ENCODE results near the gene RC3H1.

Gene RC3H1

DNA sequence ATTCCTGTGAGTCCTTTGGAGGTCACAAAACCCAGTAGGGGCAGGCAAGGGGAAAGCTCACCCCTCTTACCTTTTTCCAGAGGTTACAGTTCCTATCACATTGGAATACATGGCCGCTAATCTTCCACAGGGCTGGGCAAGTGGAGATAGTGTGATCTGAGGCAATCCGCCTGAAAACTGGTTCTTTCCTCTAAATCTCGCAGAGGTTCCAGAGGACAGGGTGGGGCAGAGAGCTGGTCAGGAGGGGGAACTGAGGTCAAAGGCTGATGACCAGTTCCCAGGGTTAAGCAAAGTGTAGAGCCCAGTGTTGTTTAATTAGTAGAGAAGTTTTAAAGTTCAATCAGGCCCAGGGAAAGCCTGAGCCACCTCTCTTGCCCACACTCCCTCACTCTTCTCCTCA is 105.0 kb downstream of the RC3H1 start, which contains the start of gene SERPINC1:
TSS of gene SERPINC1 (minus strand) at position 179 of the 400 bp plus-strand sequence. CDS start at position 111, 68 bp downstream.
- Histone ChIP-seq H3K4me3 (ENCODE audit: control insufficient read depth in 1 of 7, extremely low read depth in 1 of 7, insufficient read depth in 4 of 7, low read depth in 2 of 7, low read length in 6 of 7) (no peak within 1 kb of the TSS), H3K27ac (ENCODE audit: insufficient read depth in 1 of 2, low read depth in 1 of 2, low read length in 2 of 2, poor library complexity in 1 of 2, severe bottlenecking in 2 of 2) (no peak within 1 kb of the TSS), H3K27me3 (replicated peaks in 2 of 5; ENCODE audit: control insufficient read depth in 4 of 5, insufficient read depth in 5 of 5, low read length in 4 of 5) (no peaks in the 10 kb centered on the region), H3K4me1 (ENCODE audit: control extremely low read depth in 1 of 4, control insufficient read depth in 4 of 4, insufficient read depth in 4 of 4, low read length in 3 of 4) (no peaks in the 10 kb centered on the region), H3K36me3 (ENCODE audit: control insufficient read depth in 4 of 4, insufficient read depth in 4 of 4, low read length in 3 of 4) (no peaks in the 10 kb centered on the region), H3K9me3 (ENCODE audit: control extremely low read depth in 1 of 5, control insufficient read depth in 4 of 5, insufficient read depth in 2 of 5, low read depth in 1 of 5, low read length in 4 of 5) (no peaks in the 10 kb centered on the region)
- POLR2A ChIA-PET = no interaction called here
- DNase-seq = no peak
- CTCF ChIA-PET = no interaction called here
- 100% methylated on average over 3 of the region's 3 CpGs for WGBS (ENCODE audit: insufficient coverage)

DNA sequence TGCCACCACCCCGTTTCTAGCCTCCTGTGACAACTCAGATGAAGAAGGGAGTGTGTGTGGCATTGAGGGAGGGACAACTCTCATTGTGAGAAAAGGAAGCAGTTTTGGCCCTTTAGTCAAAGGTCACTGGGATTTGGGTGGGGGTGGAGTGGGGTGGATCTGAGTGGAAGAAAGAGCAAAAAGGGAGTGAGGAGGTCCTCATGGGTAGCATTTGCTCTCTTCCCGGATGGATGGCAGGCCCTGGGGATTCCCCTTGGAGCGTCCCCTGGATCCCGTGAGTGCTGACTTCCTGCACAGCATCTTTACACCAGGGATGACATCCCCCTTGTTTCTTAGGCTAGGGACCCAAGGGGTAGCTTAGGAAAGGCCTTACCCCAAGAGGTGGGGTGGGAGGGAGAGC is 105.5 kb downstream of the RC3H1 start:
- H3K4me3 ChIP-seq (ENCODE audit: control insufficient read depth in 1 of 7, extremely low read depth in 1 of 7, insufficient read depth in 4 of 7, low read depth in 2 of 7, low read length in 6 of 7) = no peak overlapping the region
- no peak for DNase-seq
- POLR2A ChIA-PET = no interaction called here
- WGBS (ENCODE audit: insufficient coverage) = 93% methylated on average over 1 of the region's 4 CpGs
- no peaks in the 10 kb centered on the region for H3K4me1 ChIP-seq (ENCODE audit: control extremely low read depth in 1 of 4, control insufficient read depth in 4 of 4, insufficient read depth in 4 of 4, low read length in 3 of 4)
- no peak overlapping the region for H3K27ac ChIP-seq (ENCODE audit: insufficient read depth in 1 of 2, low read depth in 1 of 2, low read length in 2 of 2, poor library complexity in 1 of 2, severe bottlenecking in 2 of 2)
- no peaks in the 10 kb centered on the region for H3K9me3 ChIP-seq (ENCODE audit: control extremely low read depth in 1 of 5, control insufficient read depth in 4 of 5, insufficient read depth in 2 of 5, low read depth in 1 of 5, low read length in 4 of 5)
- CTCF ChIA-PET = no interaction called here
- no peaks in the 10 kb centered on the region for H3K36me3 ChIP-seq (ENCODE audit: control insufficient read depth in 4 of 4, insufficient read depth in 4 of 4, low read length in 3 of 4)
- H3K27me3 ChIP-seq (replicated peaks in 2 of 5; ENCODE audit: control insufficient read depth in 4 of 5, insufficient read depth in 5 of 5, low read length in 4 of 5) = no peaks in the 10 kb centered on the region

DNA sequence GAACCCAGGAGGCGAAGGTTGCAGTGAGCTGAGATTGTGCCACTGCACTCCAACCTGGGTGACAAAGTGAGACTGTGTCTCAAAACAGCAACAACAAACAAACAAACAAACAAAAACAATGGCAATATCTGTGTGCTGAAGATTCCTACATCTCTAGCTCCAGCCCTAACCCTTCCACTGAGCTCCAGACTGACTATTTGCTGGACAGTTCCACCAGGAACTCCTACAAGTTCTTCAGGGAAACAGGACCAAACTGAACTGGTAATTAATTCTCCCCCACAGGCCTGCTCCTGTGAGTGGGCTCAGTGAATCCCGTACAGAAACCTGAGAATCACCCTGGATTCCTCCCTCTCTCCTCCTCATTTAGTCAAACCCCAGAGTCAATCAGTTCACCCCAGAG is 106.6 kb downstream of the RC3H1 start:
- Histone ChIP-seq H3K4me1 (ENCODE audit: control extremely low read depth in 1 of 4, control insufficient read depth in 4 of 4, insufficient read depth in 4 of 4, low read length in 3 of 4) (no peaks in the 10 kb centered on the region), H3K9me3 (ENCODE audit: control extremely low read depth in 1 of 5, control insufficient read depth in 4 of 5, insufficient read depth in 2 of 5, low read depth in 1 of 5, low read length in 4 of 5) (no peaks in the 10 kb centered on the region), H3K27me3 (replicated peaks in 2 of 5; ENCODE audit: control insufficient read depth in 4 of 5, insufficient read depth in 5 of 5, low read length in 4 of 5) (no peaks in the 10 kb centered on the region), H3K36me3 (ENCODE audit: control insufficient read depth in 4 of 4, insufficient read depth in 4 of 4, low read length in 3 of 4) (no peaks in the 10 kb centered on the region), H3K27ac (ENCODE audit: insufficient read depth in 1 of 2, low read depth in 1 of 2, low read length in 2 of 2, poor library complexity in 1 of 2, severe bottlenecking in 2 of 2) (no peak overlapping the region), H3K4me3 (ENCODE audit: control insufficient read depth in 1 of 7, extremely low read depth in 1 of 7, insufficient read depth in 4 of 7, low read depth in 2 of 7, low read length in 6 of 7) (no peak overlapping the region)
- WGBS (ENCODE audit: insufficient coverage) = 100% methylated on average over 1 of the region's 2 CpGs
- CTCF ChIA-PET = interaction anchor here (0.8 kb wide), 1 partner anchor 11 kb away, joined by 3 read pairs; no protein-coding TSS in a partner anchor
- no peak for DNase-seq
- POLR2A ChIA-PET = interaction anchor here (0.6 kb wide), 1 partner anchor 35 kb away, joined by 3 read pairs; no protein-coding TSS in a partner anchor

DNA sequence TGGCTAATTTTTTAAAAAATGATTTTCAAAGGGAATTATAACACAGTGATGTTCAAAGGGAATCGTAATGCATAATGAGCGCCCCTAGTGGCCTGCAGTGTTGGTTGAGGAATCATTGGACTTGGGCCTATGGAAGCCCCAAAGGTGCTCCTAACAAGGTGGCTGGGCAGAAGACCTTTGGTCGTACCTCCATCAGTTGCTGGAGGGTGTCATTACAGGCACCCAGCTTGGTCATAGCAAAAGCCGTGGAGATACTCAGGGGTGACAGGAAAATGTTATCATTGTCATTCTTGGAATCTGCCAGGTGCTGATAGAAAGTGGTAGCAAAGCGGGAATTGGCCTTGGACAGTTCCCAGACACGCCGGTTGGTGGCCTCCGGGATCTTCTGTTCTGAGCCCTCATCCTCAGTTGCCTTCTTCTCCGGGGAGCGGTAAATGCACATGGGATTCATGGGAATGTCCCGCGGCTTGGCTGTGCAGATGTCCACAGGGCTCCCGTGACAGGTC is 107.7 kb downstream of the RC3H1 start:
- peak; percentile 8 to 47 (median 46) for DNase-seq
- H3K27ac ChIP-seq (ENCODE audit: insufficient read depth in 1 of 2, low read depth in 1 of 2, low read length in 2 of 2, poor library complexity in 1 of 2, severe bottlenecking in 2 of 2) = no peak overlapping the region
- H3K36me3 ChIP-seq (ENCODE audit: control insufficient read depth in 4 of 4, insufficient read depth in 4 of 4, low read length in 3 of 4) = no peaks in the 10 kb centered on the region
- 93% methylated on average over 13 of the region's 13 CpGs for WGBS (ENCODE audit: insufficient coverage)
- no peaks in the 10 kb centered on the region for H3K4me1 ChIP-seq (ENCODE audit: control extremely low read depth in 1 of 4, control insufficient read depth in 4 of 4, insufficient read depth in 4 of 4, low read length in 3 of 4)
- ChIA-PET CTCF (no interaction called here), POLR2A (no interaction called here)
- H3K27me3 ChIP-seq (replicated peaks in 2 of 5; ENCODE audit: control insufficient read depth in 4 of 5, insufficient read depth in 5 of 5, low read length in 4 of 5) = no peaks in the 10 kb centered on the region
- H3K4me3 ChIP-seq (ENCODE audit: control insufficient read depth in 1 of 7, extremely low read depth in 1 of 7, insufficient read depth in 4 of 7, low read depth in 2 of 7, low read length in 6 of 7) = no peak overlapping the region
- H3K9me3 ChIP-seq (ENCODE audit: control extremely low read depth in 1 of 5, control insufficient read depth in 4 of 5, insufficient read depth in 2 of 5, low read depth in 1 of 5, low read length in 4 of 5) = no peaks in the 10 kb centered on the region

DNA sequence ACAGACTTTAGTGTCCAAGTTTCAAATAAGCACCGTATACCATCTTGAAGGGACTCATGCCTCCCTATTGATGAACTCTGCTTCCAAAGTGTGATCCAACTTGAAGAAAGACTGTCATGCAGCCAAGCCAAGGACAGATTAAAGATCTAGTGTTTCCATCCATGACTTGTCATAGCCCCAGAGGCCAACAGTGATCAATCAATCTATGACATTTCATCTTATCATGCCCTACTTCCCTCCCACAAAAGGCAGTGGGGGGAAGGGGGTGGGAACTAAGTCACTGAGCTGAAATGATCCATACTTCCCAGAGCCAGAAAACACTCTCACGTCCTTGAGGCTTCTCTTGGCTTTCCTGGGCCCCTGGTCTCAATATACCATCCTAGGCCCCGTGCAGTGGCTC is 109.0 kb downstream of the RC3H1 start:
- H3K4me3 ChIP-seq (ENCODE audit: control insufficient read depth in 1 of 7, extremely low read depth in 1 of 7, insufficient read depth in 4 of 7, low read depth in 2 of 7, low read length in 6 of 7) = no peak overlapping the region
- CTCF ChIA-PET = interaction anchor here (0.7 kb wide), 2 partner anchors 149 to 350 kb away, joined by 3 read pairs; no protein-coding TSS in a partner anchor
- H3K27ac ChIP-seq (ENCODE audit: insufficient read depth in 1 of 2, low read depth in 1 of 2, low read length in 2 of 2, poor library complexity in 1 of 2, severe bottlenecking in 2 of 2) = no peak overlapping the region
- no peaks in the 10 kb centered on the region for H3K36me3 ChIP-seq (ENCODE audit: control insufficient read depth in 4 of 4, insufficient read depth in 4 of 4, low read length in 3 of 4)
- DNase-seq = no peak
- 95% methylated on average over 3 of the region's 3 CpGs for WGBS (ENCODE audit: insufficient coverage)
- H3K9me3 ChIP-seq (ENCODE audit: control extremely low read depth in 1 of 5, control insufficient read depth in 4 of 5, insufficient read depth in 2 of 5, low read depth in 1 of 5, low read length in 4 of 5) = no peaks in the 10 kb centered on the region
- H3K4me1 ChIP-seq (ENCODE audit: control extremely low read depth in 1 of 4, control insufficient read depth in 4 of 4, insufficient read depth in 4 of 4, low read length in 3 of 4) = no peaks in the 10 kb centered on the region
- POLR2A ChIA-PET = no interaction called here
- H3K27me3 ChIP-seq (replicated peaks in 2 of 5; ENCODE audit: control insufficient read depth in 4 of 5, insufficient read depth in 5 of 5, low read length in 4 of 5) = no peaks in the 10 kb centered on the region

DNA sequence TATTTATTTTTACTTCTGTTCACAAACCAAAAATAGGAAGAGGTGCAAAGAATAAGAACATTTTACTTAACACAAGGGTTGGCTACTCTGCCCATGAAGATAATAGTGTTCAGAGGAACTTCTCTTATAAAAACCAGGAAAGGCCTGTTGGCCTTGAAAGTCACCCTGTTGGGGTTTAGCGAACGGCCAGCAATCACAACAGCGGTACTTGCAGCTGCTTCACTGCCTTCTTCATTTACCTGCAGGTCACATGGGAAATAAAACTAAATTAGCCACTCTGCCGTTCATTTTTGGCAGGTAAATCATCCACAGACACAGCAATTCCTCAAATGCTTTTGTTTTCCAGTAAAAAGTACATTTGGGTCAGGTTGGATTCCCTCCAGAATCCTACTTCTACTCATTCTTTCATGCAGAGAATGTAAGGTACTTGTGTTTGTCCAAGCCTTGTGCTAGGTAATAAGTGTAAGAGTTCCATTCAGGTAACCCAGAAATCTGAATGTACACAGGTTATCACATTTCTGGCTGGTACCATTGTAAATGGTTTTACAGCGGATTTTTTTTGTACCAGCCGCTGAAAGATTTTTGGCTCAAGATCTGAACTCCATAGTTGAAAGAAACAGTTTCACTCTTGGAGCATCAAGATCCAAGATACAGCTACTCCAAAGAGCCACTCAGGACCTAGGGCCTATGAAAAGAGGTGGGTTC is 118.2 kb downstream of the RC3H1 start:
- POLR2A ChIA-PET = no interaction called here
- no peak for DNase-seq
- no peaks in the 10 kb centered on the region for H3K27me3 ChIP-seq (replicated peaks in 2 of 5; ENCODE audit: control insufficient read depth in 4 of 5, insufficient read depth in 5 of 5, low read length in 4 of 5)
- H3K9me3 ChIP-seq (ENCODE audit: control extremely low read depth in 1 of 5, control insufficient read depth in 4 of 5, insufficient read depth in 2 of 5, low read depth in 1 of 5, low read length in 4 of 5) = no peaks in the 10 kb centered on the region
- no peak overlapping the region for H3K27ac ChIP-seq (ENCODE audit: insufficient read depth in 1 of 2, low read depth in 1 of 2, low read length in 2 of 2, poor library complexity in 1 of 2, severe bottlenecking in 2 of 2)
- H3K36me3 ChIP-seq (ENCODE audit: control insufficient read depth in 4 of 4, insufficient read depth in 4 of 4, low read length in 3 of 4) = no peaks in the 10 kb centered on the region
- no peak overlapping the region for H3K4me3 ChIP-seq (ENCODE audit: control insufficient read depth in 1 of 7, extremely low read depth in 1 of 7, insufficient read depth in 4 of 7, low read depth in 2 of 7, low read length in 6 of 7)
- WGBS (ENCODE audit: insufficient coverage) = 97% methylated on average over 6 of the region's 6 CpGs
- CTCF ChIA-PET = interaction anchor here (0.9 kb wide), 1 partner anchor 12 kb away, joined by 3 read pairs; no protein-coding TSS in a partner anchor
- peaks cover 0 to 3% (median 2%) of the 10 kb centered on the region in 4 experiments for H3K4me1 ChIP-seq (ENCODE audit: control extremely low read depth in 1 of 4, control insufficient read depth in 4 of 4, insufficient read depth in 4 of 4, low read length in 3 of 4)

DNA sequence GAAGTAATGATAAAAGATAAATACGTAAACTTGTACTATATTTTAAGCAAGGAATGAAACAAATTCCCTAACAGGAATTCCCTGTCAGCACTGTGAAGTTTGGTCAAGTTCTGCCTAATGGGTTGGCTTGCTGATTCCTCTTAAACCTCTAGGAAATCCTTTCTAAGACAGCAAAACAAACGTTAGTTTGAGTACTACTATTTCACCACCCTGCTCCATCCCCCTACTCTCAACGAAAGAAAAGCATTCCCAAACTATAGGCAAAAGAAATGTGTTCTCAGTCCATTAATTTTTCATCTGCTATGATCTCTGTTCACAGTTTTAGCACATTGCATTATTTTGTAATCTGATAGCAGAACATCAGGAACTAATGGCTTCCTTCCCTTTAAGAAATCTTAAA is 121.2 kb downstream of the RC3H1 start:
- DNase-seq = no peak
- no peaks in the 10 kb centered on the region for H3K9me3 ChIP-seq (ENCODE audit: control extremely low read depth in 1 of 5, control insufficient read depth in 4 of 5, insufficient read depth in 2 of 5, low read depth in 1 of 5, low read length in 4 of 5)
- no peaks in the 10 kb centered on the region for H3K36me3 ChIP-seq (ENCODE audit: control insufficient read depth in 4 of 4, insufficient read depth in 4 of 4, low read length in 3 of 4)
- H3K27ac ChIP-seq (ENCODE audit: insufficient read depth in 1 of 2, low read depth in 1 of 2, low read length in 2 of 2, poor library complexity in 1 of 2, severe bottlenecking in 2 of 2) = no peak overlapping the region
- POLR2A ChIA-PET = no interaction called here
- no peak overlapping the region for H3K4me3 ChIP-seq (ENCODE audit: control insufficient read depth in 1 of 7, extremely low read depth in 1 of 7, insufficient read depth in 4 of 7, low read depth in 2 of 7, low read length in 6 of 7)
- CTCF ChIA-PET = no interaction called here
- H3K27me3 ChIP-seq (replicated peaks in 2 of 5; ENCODE audit: control insufficient read depth in 4 of 5, insufficient read depth in 5 of 5, low read length in 4 of 5) = no peaks in the 10 kb centered on the region
- peaks cover 0 to 3% (median 2%) of the 10 kb centered on the region in 4 experiments for H3K4me1 ChIP-seq (ENCODE audit: control extremely low read depth in 1 of 4, control insufficient read depth in 4 of 4, insufficient read depth in 4 of 4, low read length in 3 of 4)
- 34% methylated on average over 3 of the region's 3 CpGs for WGBS (ENCODE audit: insufficient coverage)

All from common myeloid progenitor, CD34-positive (primary cell).